ENCODE data around the gene SFSWAP.

SFSWAP gene

DNA sequence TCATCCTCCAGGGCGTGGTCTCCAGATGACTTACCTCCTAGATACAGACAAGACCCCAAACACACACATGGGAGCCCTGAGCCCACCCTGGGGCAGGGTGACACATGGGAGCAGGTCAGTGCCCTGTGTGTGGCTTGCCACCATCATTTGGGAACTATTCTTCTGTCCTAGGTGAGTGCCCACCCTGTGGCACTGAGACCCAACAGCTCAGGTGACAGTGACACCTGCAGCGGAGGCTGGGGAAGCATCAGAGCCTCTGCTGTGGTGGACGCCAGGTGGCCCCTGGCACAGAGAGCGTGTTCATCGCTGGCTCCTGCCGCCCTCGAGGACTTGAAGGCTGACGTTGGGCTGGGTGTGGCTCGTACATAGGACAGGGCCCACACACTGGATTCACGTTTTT lies 23.0 kb downstream of the SFSWAP start:
- H3K4me3 ChIP-seq (ENCODE audit: low read length): no peak overlapping the region
- no peak for DNase-seq (ENCODE audit: low read depth)
- no peak for TF ChIP-seq CTCF (conservative IDR thresholded peaks at IDR 0.05; ENCODE audit: low read length)

- DNase-seq (ENCODE audit: low read depth): no peak
- no peak for TF ChIP-seq CTCF (conservative IDR thresholded peaks at IDR 0.05; ENCODE audit: low read length)
- no peak overlapping the region for H3K4me3 ChIP-seq (ENCODE audit: low read length)
These were observed 23.7 kb downstream of the SFSWAP start for GRCh38 chr12:131734336-131735152.

- TF ChIP-seq CTCF (conservative IDR thresholded peaks at IDR 0.05; ENCODE audit: low read length): no peak
- no peak for DNase-seq (ENCODE audit: low read depth)
These were observed 24.2 kb downstream of the SFSWAP start for GRCh38 chr12:131735153-131735456.

GRCh38 chr12:131735476-131736445 lies 24.9 kb downstream of the SFSWAP start:
- DNase-seq (ENCODE audit: low read depth): peak; percentile 48
- no peak overlapping the region for H3K4me3 ChIP-seq (ENCODE audit: low read length)
- no peak for TF ChIP-seq CTCF (conservative IDR thresholded peaks at IDR 0.05; ENCODE audit: low read length)

More at GRCh38 chr12:131735153-131735456, 24.2 kb downstream of the SFSWAP start:
- H3K4me3 ChIP-seq (ENCODE audit: low read length): no peak overlapping the region

DNA sequence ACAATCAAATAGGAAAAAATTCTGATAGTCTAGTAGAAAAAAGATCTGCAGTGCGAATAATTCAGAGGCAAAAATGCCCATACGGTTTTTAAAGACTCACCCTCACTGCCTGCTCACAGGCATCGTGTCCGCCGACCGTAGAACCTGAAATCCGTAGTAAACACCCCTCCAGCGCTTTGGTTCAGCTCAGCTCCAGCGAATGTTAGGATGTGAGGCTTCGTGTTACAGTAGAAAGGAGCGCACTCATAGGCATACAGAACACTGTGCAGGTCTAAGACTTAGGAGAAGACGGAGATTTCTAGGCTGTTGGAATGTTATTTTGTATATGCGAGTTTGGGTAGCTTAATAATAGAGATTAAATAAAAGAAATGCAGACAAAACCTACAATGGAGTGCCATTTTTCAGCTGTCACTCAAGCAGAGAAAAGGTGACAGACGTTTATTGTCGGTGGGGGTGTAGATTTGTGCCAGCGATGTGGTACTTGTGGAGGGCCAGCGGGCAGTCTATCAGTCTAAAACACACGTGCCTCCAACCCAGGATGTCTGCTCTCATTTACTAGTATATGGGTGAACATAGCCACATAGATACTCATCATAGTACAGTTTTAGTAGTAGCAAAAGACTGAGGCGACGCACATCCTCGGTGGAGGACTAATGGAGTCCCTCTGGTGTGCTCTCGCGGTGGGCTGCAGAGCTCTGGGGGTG lies 25.7 kb downstream of the SFSWAP start:
- no peak for DNase-seq (ENCODE audit: low read depth)
- H3K4me3 ChIP-seq (ENCODE audit: low read length): no peak overlapping the region
- TF ChIP-seq CTCF (conservative IDR thresholded peaks at IDR 0.05; ENCODE audit: low read length): no peak

DNA sequence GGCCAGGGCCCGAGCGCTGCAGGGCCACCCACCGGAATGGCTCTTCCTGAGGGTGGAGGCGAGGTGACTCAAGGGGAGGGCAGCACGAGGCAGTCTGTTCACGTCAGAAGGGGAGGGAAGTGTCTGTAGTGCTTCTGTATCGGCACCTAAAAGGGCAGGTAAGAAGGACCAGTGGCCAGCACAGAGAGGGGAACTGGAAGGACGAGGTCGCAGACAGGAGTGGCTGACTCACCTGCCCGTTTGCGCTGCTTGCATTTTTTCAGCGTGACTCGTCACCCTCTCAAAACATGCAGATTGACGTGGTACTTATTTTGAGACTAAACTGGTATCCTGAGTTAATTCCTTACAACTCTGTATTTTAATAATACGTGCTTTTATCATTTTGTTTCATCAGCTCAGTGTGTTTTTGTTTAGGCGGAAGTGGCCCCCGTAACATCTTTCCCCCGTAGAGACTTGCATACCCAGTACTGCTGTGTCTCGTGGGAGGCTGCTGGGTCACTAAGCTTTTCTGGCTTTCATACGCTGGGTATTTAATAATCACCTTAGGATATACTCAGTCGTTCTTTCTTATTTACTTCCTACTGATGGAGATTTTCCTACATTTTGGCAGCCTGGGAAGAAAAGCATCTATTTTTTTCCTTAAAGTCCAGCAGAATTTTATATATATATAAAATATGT lies 26.4 kb downstream of the SFSWAP start:
- H3K4me3 ChIP-seq (ENCODE audit: low read length): no peak overlapping the region
- TF ChIP-seq CTCF (conservative IDR thresholded peaks at IDR 0.05; ENCODE audit: low read length): no peak
- peak; percentile 10 for DNase-seq (ENCODE audit: low read depth)
